SW480 (cell line): ENCODE measurements around the gene PLCG2.
"Not testable (repeated sequence)": the region's sequence is repeated elsewhere in the genome, so short reads cannot be mapped to it uniquely, and the experiment has no call there.

Experiments used
- DNase-seq: peaks from one replicate; pipeline ENCODE4 v3.0.0-alpha.2; 2016; ENCODE audit warnings: low spot score

The PLCG2 gene

DNA sequence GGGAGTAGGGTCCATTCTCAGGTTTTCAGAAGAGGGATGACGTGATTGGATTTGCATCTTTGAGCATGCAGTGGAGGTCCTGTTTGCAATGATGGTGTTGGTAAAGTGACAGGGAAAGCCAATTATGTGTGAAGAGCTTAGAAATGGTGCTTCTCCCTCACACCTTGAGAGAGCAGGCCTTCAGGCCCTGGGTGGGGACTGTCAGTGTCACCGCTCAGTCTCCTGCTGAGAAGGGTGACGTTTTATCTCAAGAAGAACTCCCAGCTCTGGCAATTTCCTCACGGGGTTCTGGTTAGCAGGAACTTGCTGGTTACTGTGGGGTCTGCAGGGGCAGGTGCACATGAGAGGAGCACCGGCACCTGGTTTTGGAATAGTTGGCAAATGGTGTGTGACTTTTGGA, 11.2 kb downstream of the PLCG2 start:
- DNase-seq: no peak

- no peak for DNase-seq
Measured at GRCh38 chr16:81790830-81791435, 11.8 kb downstream of the PLCG2 start.

GRCh38 chr16:81792828-81793227, 13.7 kb downstream of the PLCG2 start:
- no peak for DNase-seq

GRCh38 chr16:81795193-81795592, 16.1 kb downstream of the PLCG2 start:
- no peak for DNase-seq

DNA sequence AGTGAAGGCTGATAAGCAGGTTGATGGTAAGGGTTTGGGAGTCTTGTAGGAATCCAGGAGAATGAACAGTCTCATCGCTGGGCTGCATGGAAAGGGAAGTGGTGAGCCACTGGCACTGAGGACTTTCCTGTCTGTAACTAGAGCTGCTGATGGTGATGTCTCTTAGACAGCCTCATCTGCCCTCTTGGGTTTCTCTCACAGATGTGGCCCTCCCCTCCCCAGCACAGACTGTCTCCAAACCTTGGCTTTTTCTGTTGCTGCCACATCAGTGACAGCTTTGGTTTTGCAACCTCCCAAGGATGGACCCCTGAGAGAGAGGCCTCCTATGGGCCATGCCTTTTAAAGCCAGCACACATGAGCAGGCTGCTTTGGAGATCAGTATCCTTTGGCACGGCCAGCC, 16.9 kb downstream of the PLCG2 start:
- DNase-seq: no peak

DNA sequence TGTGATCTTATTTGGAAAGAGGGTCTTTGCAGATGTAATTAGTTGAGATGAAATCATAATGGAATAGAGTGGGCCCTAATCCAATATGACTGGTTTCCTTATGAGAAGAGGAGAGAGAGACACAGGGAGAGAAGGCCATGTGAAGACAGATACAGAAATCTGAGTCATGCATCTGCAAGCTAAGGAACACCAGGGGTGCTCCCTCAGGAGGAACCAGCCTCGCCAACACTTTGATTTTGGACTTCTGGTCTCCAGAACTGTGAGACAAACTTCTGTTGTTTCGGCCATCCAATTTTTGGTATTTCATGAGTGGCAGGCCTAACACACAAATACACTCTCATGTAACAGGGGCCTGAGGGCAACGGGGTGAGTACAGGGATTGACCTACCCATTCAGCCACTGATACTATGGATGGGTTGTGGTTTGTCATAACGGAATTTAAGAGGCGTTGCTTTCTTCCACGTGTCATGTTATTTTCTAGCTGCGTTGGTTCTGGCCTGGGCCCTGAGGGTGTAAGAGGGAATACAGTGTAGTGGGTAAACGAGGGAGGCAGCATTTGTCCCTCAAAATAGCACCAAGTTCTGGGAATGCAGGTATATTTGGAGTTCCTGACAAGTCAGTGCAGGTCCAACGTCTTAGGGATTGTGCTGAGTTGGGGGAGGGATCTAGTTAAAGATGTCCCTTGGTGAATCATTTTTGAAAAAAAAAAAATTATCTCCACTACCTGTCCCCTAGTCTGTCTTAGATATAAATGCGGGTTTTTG, 17.7 kb downstream of the PLCG2 start:
- no peak for DNase-seq

DNA sequence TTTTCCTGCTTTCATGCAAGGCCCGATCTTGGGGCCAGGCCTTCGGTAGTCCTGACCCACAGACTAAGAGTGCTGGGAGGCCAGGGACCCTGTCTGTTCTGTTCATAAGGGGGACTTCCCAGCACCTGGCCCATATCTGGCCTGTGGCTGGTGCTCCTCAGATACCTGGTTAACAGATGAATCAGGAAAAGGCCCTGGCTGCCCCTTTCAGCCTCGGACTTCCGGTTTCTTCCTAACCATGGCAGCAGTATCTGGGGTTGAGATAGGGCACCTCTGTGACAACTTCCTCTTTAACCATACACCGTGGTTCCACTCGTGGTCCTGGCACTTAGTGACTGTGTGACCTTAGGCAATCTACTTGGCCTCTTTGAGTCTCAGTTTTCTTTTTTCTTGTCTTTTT, 18.4 kb downstream of the PLCG2 start:
- DNase-seq: no peak

DNA sequence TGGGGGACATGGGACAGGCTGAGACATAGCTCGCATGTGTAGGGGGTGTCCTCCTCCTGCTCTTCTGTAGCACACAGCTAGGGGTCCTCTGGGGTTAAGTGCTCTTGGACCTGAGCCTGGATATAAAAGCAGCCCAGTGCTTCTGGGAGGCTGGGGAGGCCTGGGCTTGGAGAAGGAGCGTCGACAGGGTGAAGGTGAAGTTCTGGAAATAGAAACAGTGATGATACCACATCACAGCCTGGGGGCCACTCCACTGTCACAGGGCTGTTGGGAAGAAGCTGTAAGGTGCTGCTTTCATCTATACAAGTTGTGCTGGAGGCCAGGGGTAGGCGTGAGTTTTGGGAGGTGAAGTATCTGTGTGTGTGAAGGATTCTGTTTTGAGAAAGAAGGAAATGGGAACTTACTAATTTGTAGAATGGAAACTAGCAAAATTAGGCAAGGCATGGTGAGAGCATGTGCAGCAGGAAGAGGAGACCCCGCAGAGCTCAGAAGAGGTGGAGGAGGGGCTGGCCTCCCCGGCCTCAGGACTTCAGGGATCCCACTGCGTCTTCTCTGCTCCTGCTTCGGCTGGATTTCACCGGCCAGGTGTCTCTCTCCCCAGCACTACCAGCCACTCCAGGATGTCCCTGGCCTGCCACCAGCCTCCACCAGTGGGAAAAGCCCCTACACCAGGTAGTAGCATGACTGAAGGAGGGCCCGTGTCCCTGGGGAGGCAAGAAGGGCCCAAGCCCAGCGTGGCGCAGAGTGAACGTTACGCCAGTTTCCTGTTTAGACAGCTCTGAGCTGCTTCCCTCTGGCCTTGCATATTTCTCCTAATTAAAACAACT, 19.4 kb downstream of the PLCG2 start:
- no peak for DNase-seq

DNA sequence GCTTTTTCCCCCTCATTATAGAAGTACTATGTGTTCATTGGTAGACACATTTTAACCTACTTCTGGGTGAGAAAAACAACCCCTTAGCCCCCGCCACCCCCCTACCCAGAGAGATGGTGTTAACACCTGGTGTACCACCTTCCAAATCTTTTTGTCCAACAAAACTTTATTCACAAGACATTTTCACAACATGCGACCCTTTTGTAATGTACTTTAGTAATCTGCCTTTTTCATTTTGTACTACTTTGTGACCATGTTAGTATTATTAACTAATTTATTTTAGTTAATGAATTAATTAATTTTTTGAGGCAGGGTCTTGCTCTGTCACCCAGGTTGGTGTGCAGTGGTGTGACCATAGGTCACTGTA, 20.0 kb downstream of the PLCG2 start:
- DNase-seq: no peak

DNA sequence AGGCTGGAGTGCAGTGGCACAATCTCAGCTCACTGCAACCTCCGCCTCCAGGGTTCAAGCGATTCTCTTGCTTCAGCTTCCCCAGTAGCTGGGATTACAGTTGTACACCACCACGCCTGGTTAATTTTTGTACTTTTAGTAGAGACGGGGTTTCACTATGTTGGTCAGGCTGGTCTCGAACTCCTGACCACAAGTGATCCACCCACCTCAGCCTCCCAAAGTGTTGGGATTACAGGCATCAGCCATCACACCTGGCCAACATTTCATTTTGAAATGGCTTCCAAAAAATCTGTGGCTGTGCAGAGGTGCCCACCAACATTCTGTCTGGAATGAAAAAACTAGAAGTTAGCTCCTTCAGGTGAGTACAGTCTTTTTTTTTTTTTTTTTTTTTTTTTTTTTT, 22.6 kb downstream of the PLCG2 start:
- DNase-seq: not testable (repeated sequence)

DNA sequence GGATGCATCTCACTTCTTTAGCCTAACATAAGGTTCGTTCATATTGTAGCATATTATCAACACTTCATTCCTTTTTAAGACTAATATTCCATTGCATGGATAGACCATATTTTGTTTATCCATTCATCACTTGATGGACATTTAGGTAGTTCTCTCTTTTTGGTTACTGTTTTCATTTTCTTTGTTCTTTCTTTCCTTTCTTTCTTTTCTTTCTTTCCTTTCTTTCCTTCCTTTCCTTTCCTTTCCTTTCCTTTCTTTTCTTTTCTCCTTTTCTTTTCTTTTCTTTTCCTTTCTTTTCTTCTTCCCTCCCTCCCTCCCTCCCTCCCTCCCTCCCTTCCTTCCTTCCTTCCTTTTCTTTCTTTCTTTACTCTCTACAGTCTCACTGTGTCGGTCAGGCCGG, 24.2 kb downstream of the PLCG2 start:
- no peak for DNase-seq

DNA sequence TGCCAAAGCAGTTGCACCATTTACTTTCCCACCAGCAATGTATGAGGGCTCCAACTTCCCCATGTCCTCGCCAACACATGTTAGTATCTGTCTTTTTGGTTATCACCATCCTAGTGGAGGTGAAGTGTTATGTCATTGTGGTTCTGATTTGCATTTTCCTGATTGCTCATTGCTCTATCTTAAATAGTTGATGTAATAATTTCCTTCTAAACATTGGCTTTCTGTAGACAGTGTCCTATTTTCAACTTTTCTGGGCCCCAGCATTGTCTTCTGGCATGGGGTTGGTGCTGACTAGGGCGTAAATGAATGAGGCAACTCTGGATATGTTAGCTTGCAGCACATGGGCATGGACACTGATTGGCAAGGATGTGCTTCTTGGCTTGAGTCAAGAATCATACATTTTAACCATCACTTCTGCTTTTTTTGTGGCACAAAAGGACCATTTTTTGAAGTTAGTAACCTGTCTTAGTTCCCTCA, 25.1 kb downstream of the PLCG2 start:
- no peak for DNase-seq

GRCh38 chr16:81806696-81807095, 27.6 kb downstream of the PLCG2 start:
- DNase-seq: no peak

GRCh38 chr16:81807767-81808358, 28.8 kb downstream of the PLCG2 start:
- DNase-seq: no peak

DNA sequence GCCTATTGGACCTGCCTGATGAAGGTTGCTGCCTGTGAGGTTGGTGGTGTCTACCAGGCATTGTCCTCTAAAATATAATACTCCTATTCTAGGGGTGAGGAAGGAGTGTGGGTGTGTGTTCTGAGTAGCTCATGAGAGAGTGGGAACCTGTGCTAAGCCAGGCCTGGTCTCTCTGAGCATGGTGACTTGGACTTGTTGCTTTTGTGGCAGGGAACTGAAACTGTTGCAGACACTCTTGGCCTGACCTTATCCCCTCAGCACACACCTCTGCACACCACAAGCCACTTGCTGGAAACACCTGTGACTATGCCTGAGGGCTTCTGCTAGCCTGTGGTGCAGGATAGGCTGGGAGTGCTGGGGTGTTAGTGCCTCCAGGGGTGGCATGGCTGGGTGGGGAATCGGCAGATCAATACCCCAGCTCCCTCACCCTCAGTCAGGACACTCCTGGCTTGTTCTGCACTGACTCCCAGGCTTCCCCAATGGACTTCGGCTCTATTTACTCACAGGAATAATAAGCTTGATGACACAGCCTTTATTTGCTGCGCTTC, 29.9 kb downstream of the PLCG2 start:
- no peak for DNase-seq

GRCh38 chr16:81809567-81809966, 30.5 kb downstream of the PLCG2 start:
- no peak for DNase-seq

- no peak for DNase-seq
Measured at GRCh38 chr16:81810361-81810760, 31.3 kb downstream of the PLCG2 start.

- no peak for DNase-seq
Measured at GRCh38 chr16:81810894-81811538, 31.9 kb downstream of the PLCG2 start.

GRCh38 chr16:81813648-81814047, 34.6 kb downstream of the PLCG2 start:
- DNase-seq: no peak

GRCh38 chr16:81814751-81815428, 35.8 kb downstream of the PLCG2 start:
- no peak for DNase-seq

- no peak for DNase-seq
Measured at GRCh38 chr16:81815429-81815766, 36.3 kb downstream of the PLCG2 start.
